Stomach smooth muscle (tissue), 2 donors: ENCODE data around the gene FARP2.

Source experiments
- H3K27ac ChIP-seq: one replicate; pipeline ENCODE4 v1.7.0; 2013; ENCODE audit warnings: mild to moderate bottlenecking, low read length, inconsistent platforms
- H3K27me3 ChIP-seq, 2 donors: one replicate each; pipeline ENCODE4 v1.7.0; 2013; ENCODE audit warnings: low read length in 2 of 2; ENCODE audit not compliant: insufficient read depth in 2 of 2, control insufficient read depth in 1 of 2
- H3K36me3 ChIP-seq, 2 donors: one replicate each; pipeline ENCODE4 v1.7.0; 2013; ENCODE audit warnings: low read length in 2 of 2; ENCODE audit not compliant: control insufficient read depth in 2 of 2, insufficient read depth in 2 of 2
- H3K4me1 ChIP-seq: one replicate; pipeline ENCODE4 v1.7.0; 2013; ENCODE audit warnings: low read length; ENCODE audit not compliant: control insufficient read depth, insufficient read depth
- H3K4me3 ChIP-seq, 2 donors: one replicate each; pipeline ENCODE4 v1.7.0; 2013; ENCODE audit warnings: low read length in 2 of 2
- H3K9ac ChIP-seq, 2 donors: one replicate each; pipeline ENCODE4 v1.7.0; 2013; ENCODE audit warnings: low read length in 2 of 2, mild to moderate bottlenecking in 1 of 2
- H3K9me3 ChIP-seq, 2 donors: one replicate each; pipeline ENCODE4 v1.7.0; 2013; ENCODE audit warnings: low read length in 2 of 2; ENCODE audit not compliant: control insufficient read depth in 2 of 2
- donor health status: healthy.
- donor health status: Pancreatic carcinoma.

Gene FARP2

DNA sequence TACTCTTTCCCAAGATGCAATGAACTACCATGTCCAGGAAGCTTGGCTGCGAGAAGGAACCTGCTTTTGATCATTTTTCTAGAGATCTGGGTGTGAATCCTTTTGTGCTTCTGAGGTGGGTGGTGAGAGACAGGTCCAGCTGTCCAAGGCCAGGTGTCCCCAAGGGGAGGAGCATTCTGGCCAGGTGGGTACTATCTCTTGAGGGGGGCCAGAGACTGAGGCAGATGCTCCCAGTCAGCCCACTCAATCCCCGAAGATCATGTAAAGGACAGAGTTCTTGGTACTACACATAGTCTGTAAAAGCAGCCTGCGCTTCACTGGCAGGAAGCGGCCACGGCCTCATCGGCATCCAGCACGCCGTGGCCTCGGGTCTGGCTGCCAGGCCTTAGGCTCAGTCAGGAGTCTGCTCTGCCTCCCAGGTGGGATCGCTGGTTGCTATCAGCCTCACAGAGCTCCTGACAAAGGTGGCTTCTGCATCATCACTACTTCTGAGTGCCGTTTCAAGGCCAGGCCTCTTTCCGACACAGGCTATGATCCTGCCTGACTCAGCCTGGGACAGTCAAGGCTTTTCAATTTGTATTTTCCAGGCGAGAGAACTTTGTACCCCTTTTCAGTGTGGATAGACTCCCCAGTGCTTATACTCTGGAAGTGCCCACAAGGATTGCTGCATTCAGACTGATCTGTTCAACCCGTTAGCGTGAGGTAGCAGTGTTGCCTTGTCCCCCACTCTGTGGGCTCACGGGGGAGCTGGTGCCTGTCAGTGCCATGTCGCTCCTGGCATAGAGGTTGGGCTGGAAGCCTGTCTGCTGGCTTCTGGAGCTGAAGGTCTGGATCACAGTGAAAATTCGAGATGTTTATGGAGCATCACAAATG, 123.2 kb downstream of the FARP2 start:
- Histone ChIP-seq H3K9ac (no peak overlapping the region), H3K36me3 (peaks cover 0 to 12% of the 10 kb centered on the region in 2 donors), H3K4me3 (no peak overlapping the region), H3K27ac (no peak overlapping the region), H3K27me3 (no peaks in the 10 kb centered on the region), H3K9me3 (no peaks in the 10 kb centered on the region), H3K4me1 (no peaks in the 10 kb centered on the region)

DNA sequence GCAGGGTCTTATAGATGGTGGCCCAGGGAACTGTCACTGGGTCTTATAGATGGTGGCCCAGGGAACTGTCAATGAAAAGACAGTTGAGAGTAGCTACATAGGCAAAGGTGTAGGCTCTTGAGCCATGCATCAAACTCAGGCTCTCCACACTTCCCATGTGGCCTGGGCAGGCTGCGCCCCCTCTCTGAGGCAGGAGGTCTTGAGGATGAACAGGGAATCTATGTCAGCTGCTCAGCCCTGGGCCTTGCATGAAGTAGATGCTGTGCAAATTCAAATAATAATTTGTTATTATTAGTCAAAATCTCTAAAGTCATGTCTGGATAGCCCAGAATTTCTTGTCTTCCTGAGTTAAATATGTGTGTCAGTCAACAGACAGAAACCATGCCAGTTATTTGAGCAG, 125.6 kb downstream of the FARP2 start:
- Histone ChIP-seq H3K9ac (no peak overlapping the region), H3K4me3 (no peak overlapping the region), H3K9me3 (no peaks in the 10 kb centered on the region), H3K27me3 (no peaks in the 10 kb centered on the region), H3K27ac (no peak overlapping the region), H3K36me3 (peaks cover 0 to 19% of the 10 kb centered on the region in 2 donors), H3K4me1 (no peaks in the 10 kb centered on the region)

DNA sequence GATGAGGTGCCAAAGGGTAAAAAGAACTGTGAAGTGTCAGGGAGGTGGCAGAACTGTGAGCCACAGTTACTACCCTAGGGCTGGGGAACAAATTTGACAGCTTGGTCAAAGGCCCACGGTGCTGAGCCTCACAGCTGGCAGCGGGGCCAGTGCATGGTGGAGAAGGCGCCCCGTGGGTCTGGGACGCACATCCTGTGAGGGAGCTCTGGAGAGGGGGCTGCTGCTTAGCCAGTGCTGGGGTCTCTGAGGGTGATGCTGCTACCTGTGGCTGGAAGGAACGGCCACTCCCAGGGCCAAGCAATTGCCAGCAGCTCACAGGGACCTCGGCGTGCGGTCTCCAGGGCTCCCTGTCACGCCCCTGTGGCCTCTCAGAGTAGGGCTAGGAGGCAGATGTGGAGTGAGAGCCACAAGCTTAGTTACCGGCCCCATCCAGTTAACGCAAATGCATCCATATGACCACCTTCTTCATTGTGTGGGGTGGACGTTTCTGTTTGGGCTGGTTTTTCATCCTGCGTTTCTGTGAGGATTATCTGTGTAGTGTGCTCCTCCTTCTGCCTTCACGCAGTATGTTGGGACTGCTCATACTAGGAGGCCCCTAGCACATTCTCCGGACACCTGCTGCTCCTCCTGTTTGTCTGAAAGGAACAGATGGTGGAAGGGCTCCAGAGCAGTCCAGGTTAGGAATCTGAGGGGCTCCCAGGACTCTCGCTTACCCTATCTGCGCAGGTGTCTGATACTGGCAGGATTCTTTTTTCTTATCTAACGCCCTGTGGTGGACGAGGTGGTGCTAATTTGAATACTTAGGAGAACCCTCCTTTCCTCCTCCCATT, 126.3 kb downstream of the FARP2 start:
- Histone ChIP-seq H3K9me3 (no peaks in the 10 kb centered on the region), H3K27ac (no peak overlapping the region), H3K4me1 (no peaks in the 10 kb centered on the region), H3K27me3 (no peaks in the 10 kb centered on the region), H3K4me3 (no peak overlapping the region), H3K36me3 (peaks cover 0 to 20% of the 10 kb centered on the region in 2 donors), H3K9ac (no peak overlapping the region)

- Histone ChIP-seq H3K4me1 (no peaks in the 10 kb centered on the region), H3K27ac (no peak overlapping the region), H3K27me3 (no peaks in the 10 kb centered on the region), H3K9me3 (no peaks in the 10 kb centered on the region), H3K9ac (no peak overlapping the region), H3K36me3 (peaks cover 0 to 18% of the 10 kb centered on the region in 2 donors), H3K4me3 (no peak overlapping the region)
Measured at GRCh38 chr2:241483305-241483704, 127.2 kb downstream of the FARP2 start.

DNA sequence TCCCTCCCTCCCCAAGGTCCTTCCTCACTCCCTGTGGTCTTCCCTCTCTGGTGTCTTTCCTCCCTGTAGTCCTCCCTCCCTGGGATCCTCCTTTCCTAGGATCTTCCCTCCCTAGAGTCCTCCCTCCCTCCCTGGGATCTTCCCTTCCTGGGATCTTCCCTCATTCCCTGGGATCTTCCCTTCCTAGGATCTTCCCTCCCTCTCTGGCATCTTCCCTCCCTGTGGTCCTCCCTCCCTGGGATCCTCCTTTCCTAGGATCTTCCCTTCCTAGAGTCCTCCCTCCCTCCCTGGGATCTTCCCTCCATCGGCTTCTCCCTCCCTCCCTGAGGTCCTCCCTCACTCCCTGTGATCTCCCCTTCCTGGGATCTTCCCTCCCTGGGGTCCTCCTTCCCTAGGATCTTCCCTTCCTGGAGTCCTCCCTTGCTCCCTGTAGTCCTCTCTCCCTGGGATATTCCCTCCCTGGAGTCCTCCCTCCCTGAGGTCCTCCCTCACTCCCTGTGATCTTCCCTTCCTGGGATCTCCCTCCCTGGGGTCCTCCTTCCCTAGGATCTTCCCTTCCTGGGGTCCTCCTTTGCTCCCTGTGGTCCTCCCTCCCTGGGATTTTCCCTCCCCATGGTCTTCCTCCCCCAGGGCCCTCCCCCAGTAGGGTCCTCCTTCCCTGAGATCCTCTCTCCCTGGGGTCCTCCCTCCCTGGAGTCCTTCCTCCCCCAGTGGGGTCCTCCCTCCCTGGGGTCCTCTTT, 129.3 kb downstream of the FARP2 start:
- H3K27me3 ChIP-seq: no peaks in the 10 kb centered on the region

GRCh38 chr2:241489088-241489487, 133.0 kb downstream of the FARP2 start:
- no peak overlapping the region for H3K4me3 ChIP-seq
- H3K4me1 ChIP-seq: no peaks in the 10 kb centered on the region
- no peaks in the 10 kb centered on the region for H3K9me3 ChIP-seq
- H3K36me3 ChIP-seq: peaks cover 7 to 21% of the 10 kb centered on the region in 2 donors
- H3K9ac ChIP-seq: no peak overlapping the region
- no peaks in the 10 kb centered on the region for H3K27me3 ChIP-seq
- no peak overlapping the region for H3K27ac ChIP-seq

More for the DNA sequence above, 129.3 kb downstream of the FARP2 start:
- Histone ChIP-seq H3K9ac (no peak overlapping the region), H3K4me3 (no peak overlapping the region), H3K9me3 (no peaks in the 10 kb centered on the region), H3K4me1 (no peaks in the 10 kb centered on the region), H3K36me3 (peaks cover 0 to 12% of the 10 kb centered on the region in 2 donors), H3K27ac (no peak overlapping the region)

GRCh38 chr2:241489733-241490680, 133.9 kb downstream of the FARP2 start:
- H3K36me3 ChIP-seq: peaks cover 15 to 20% of the 10 kb centered on the region in 2 donors
- H3K4me3 ChIP-seq: no peak overlapping the region
- no peak overlapping the region for H3K27ac ChIP-seq
- no peaks in the 10 kb centered on the region for H3K4me1 ChIP-seq
- H3K9ac ChIP-seq: no peak overlapping the region
- no peaks in the 10 kb centered on the region for H3K9me3 ChIP-seq
- H3K27me3 ChIP-seq: no peaks in the 10 kb centered on the region

- Histone ChIP-seq H3K4me3 (no peak overlapping the region), H3K9ac (no peak overlapping the region), H3K9me3 (no peaks in the 10 kb centered on the region), H3K27ac (no peak overlapping the region), H3K36me3 (peaks cover 22 to 29% of the 10 kb centered on the region in 2 donors), H3K27me3 (no peaks in the 10 kb centered on the region), H3K4me1 (no peaks in the 10 kb centered on the region)
Measured at GRCh38 chr2:241490825-241491506, 134.9 kb downstream of the FARP2 start.

DNA sequence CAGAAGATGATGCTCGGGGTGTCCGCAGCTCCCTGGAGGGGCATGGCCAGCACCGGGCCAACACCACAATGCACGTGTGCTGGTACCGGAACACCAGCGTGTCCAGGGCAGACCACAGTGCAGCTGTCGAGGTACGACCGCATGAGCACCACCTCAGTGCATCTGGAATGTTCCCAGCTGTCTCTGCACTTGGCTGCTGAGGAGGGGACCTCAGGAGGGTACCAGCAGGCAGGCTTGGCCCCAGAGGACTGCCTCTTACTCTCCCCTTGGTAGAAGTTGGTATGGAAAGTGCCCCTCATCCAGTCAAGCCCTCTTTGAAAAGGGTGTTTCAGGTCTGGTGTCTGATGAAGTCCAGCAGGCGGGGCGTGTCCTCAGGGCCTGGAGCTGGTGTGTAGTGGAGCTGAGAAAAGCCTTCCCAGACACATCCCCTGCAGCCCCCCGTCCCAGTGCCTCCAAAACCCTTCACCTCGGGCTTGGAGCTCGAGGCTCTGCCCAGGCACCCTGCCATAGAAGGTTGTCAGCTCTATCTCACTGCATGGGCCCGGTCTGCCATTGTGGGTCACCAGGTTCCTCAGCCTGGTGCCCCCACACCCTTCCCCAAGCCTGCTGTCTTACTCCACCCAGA, 135.6 kb downstream of the FARP2 start:
- no peaks in the 10 kb centered on the region for H3K27me3 ChIP-seq
- H3K9ac ChIP-seq: no peak overlapping the region
- H3K36me3 ChIP-seq: peaks cover 22 to 32% of the 10 kb centered on the region in 2 donors
- no peaks in the 10 kb centered on the region for H3K9me3 ChIP-seq
- H3K4me3 ChIP-seq: no peak overlapping the region
- no peaks in the 10 kb centered on the region for H3K4me1 ChIP-seq
- no peak overlapping the region for H3K27ac ChIP-seq
